ENCODE data around the gene FA2H.
"Not testable (repeated sequence)": the region's sequence is repeated elsewhere in the genome, so short reads cannot be mapped to it uniquely, and the experiment has no call there.

DNA sequence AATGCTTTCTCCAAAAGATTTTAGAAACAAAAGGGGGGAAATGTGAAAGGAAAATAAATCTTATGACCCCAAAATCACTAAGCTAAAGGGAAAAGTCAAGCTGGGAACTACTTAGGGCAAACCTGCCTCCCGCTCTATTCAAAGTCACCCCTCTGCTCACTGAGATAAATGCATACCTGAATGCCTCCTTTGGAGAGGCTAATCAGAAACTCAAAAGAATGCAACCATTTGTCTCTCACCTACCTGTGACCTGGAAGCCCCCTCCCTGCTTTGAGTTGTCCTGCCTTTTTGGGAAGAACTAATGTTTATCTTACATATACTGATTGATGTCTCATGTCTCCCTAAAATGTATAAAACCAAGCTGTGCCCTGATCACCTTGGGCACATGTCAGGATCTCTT is 36.6 kb upstream of the FA2H start:
- TF ChIP-seq, protein P1, sequence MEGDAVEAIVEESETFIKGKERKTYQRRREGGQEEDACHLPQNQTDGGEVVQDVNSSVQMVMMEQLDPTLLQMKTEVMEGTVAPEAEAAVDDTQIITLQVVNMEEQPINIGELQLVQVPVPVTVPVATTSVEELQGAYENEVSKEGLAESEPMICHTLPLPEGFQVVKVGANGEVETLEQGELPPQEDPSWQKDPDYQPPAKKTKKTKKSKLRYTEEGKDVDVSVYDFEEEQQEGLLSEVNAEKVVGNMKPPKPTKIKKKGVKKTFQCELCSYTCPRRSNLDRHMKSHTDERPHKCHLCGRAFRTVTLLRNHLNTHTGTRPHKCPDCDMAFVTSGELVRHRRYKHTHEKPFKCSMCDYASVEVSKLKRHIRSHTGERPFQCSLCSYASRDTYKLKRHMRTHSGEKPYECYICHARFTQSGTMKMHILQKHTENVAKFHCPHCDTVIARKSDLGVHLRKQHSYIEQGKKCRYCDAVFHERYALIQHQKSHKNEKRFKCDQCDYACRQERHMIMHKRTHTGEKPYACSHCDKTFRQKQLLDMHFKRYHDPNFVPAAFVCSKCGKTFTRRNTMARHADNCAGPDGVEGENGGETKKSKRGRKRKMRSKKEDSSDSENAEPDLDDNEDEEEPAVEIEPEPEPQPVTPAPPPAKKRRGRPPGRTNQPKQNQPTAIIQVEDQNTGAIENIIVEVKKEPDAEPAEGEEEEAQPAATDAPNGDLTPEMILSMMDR (conservative IDR thresholded peaks at IDR 0.05 in 1 of 2, IDR thresholded peaks at IDR 0.05 in 1 of 2; ENCODE audit: low read depth in 1 of 2, low read length in 2 of 2): not testable (repeated sequence)
- not testable (repeated sequence) for TF ChIP-seq EZH2 (IDR thresholded peaks at IDR 0.05; ENCODE audit: low read length, missing control alignments)
